SU-DHL-6 (cell line): ENCODE measurements around the gene SRGAP1.

Experiments
- H2AFZ ChIP-seq: fragments of 200-600 bp; sonication (generic); 2 replicates; pipeline ENCODE4 v1.6.1; 2014; ENCODE audit warnings: low read depth, mild to moderate bottlenecking, moderate library complexity, mixed read lengths, antibody characterized with exemption, low read length; ENCODE audit not compliant: severe bottlenecking
- H3F3A ChIP-seq: fragments of 200-600 bp; shearing (Covaris generic); 2 replicates; pipeline ENCODE4 v1.6.0; 2016; ENCODE audit warnings: antibody characterized with exemption, mild to moderate bottlenecking; ENCODE audit not compliant: insufficient read depth
- H3K27ac ChIP-seq: fragments of 200-600 bp; sonication (generic); 2 replicates; pipeline ENCODE4 v1.5.1; 2016; ENCODE audit warnings: low read depth, mild to moderate bottlenecking, low read length, moderate library complexity, mixed read lengths
- H3K27me3 ChIP-seq: fragments of 200-600 bp; sonication (generic), shearing (Covaris generic); 2 replicates; pipeline ENCODE4 v1.6.0; 2014; ENCODE audit warnings: mild to moderate bottlenecking, low read length
- H3K36me3 ChIP-seq: fragments of 200-600 bp; sonication (generic); 2 replicates; pipeline ENCODE4 v1.6.1; 2014; ENCODE audit warnings: mild to moderate bottlenecking, low read length, mixed read lengths
- H3K4me2 ChIP-seq: fragments of 300-600, 200-600 bp; shearing (Covaris generic), sonication (generic); 2 replicates; pipeline ENCODE4 v1.6.0; 2014; ENCODE audit warnings: low read length, low read depth, mild to moderate bottlenecking; ENCODE audit not compliant: poor library complexity, severe bottlenecking
- H3K4me3 ChIP-seq: fragments of 200-600 bp; sonication (generic); 2 replicates; pipeline ENCODE4 v1.5.1; 2014; ENCODE audit warnings: antibody characterized with exemption, low read length, mild to moderate bottlenecking, mixed read lengths; ENCODE audit not compliant: insufficient read depth, poor library complexity, severe bottlenecking
- H3K79me2 ChIP-seq: fragments of 200-600 bp; sonication (generic); 2 replicates; pipeline ENCODE4 v1.6.1; 2014; ENCODE audit warnings: mild to moderate bottlenecking, low read length, moderate library complexity; ENCODE audit not compliant: insufficient read depth
- H3K9ac ChIP-seq: fragments of 200-600 bp; sonication (generic); 2 replicates; pipeline ENCODE4 v1.7.0; 2014; ENCODE audit warnings: mild to moderate bottlenecking, low read length
- H3K9me2 ChIP-seq: fragments of 200-600 bp; sonication (generic); replicated peaks from 2 replicates; pipeline ENCODE4 v1.6.1; 2014; ENCODE audit warnings: low read length; ENCODE audit not compliant: insufficient read depth
- H3K9me3 ChIP-seq: fragments of 200-600 bp; sonication (generic); 2 replicates; pipeline ENCODE4 v1.6.1; 2014; ENCODE audit warnings: low read length, mixed read lengths; ENCODE audit not compliant: insufficient read depth
- H4K20me1 ChIP-seq: fragments of 200-600 bp; sonication (generic); 2 replicates; pipeline ENCODE4 v1.6.1; 2014; ENCODE audit warnings: low read depth, mild to moderate bottlenecking, antibody characterized with exemption, low read length, moderate library complexity, mixed read lengths
- CTCF ChIP-seq: fragments of 200-600 bp; sonication (generic); IDR thresholded peaks from one replicate; pipeline ENCODE4 v1.5.1; 2017; ENCODE audit warnings: antibody characterized with exemption, mild to moderate bottlenecking, low read length, moderate library complexity; ENCODE audit not compliant: insufficient read depth, poor library complexity, severe bottlenecking
- EZH2phosphoT487 ChIP-seq: fragments of 200-600 bp; sonication (generic), shearing (Covaris generic); conservative IDR thresholded peaks from 2 replicates; pipeline ENCODE4 v1.6.1; 2018; ENCODE audit warnings: mild to moderate bottlenecking, antibody characterized with exemption, low read length, moderate library complexity, mixed read lengths

The SRGAP1 gene

GRCh38 chr12:63990828-63991547, 146.5 kb downstream of the SRGAP1 start:
- no peaks in the 10 kb centered on the region for H3K9me3 ChIP-seq

GRCh38 chr12:63994704-63995103, 150.2 kb downstream of the SRGAP1 start:
- no peaks in the 10 kb centered on the region for H4K20me1 ChIP-seq
- H3K9me3 ChIP-seq = no peaks in the 10 kb centered on the region
- H2AFZ ChIP-seq = no peak overlapping the region
- H3K27ac ChIP-seq = no peak overlapping the region
- H3K9me2 ChIP-seq = no peaks in the 10 kb centered on the region
- H3K79me2 ChIP-seq = no peaks in the 10 kb centered on the region
- TF ChIP-seq CTCF = no peak
- TF ChIP-seq EZH2phosphoT487 = no peak
- H3K27me3 ChIP-seq = no peaks in the 10 kb centered on the region; the same call in 1 of the 2 replicates
- no peak overlapping the region for H3K4me2 ChIP-seq
- no peaks in the 10 kb centered on the region for H3F3A ChIP-seq
- no peak overlapping the region for H3K4me3 ChIP-seq
- no peak overlapping the region for H3K9ac ChIP-seq
- H3K36me3 ChIP-seq = no peaks in the 10 kb centered on the region

More at GRCh38 chr12:63990828-63991547, 146.5 kb downstream of the SRGAP1 start:
- no peaks in the 10 kb centered on the region for H3K36me3 ChIP-seq
- H2AFZ ChIP-seq = no peak overlapping the region
- H3K27me3 ChIP-seq = no peaks in the 10 kb centered on the region; the same call in 1 of the 2 replicates
- H4K20me1 ChIP-seq = no peaks in the 10 kb centered on the region
- no peaks in the 10 kb centered on the region for H3K79me2 ChIP-seq
- no peak overlapping the region for H3K4me2 ChIP-seq
- TF ChIP-seq CTCF (no peak), EZH2phosphoT487 (no peak)
- no peak overlapping the region for H3K4me3 ChIP-seq
- no peak overlapping the region for H3K27ac ChIP-seq
- no peaks in the 10 kb centered on the region for H3F3A ChIP-seq
- no peak overlapping the region for H3K9ac ChIP-seq
- H3K9me2 ChIP-seq = no peaks in the 10 kb centered on the region

GRCh38 chr12:63995512-63995911, 151.0 kb downstream of the SRGAP1 start:
- TF ChIP-seq EZH2phosphoT487 = no peak
- TF ChIP-seq CTCF = no peak
- no peaks in the 10 kb centered on the region for H4K20me1 ChIP-seq
- H3K9me3 ChIP-seq = no peaks in the 10 kb centered on the region
- no peaks in the 10 kb centered on the region for H3K9me2 ChIP-seq
- H3K9ac ChIP-seq = no peak overlapping the region
- H3K36me3 ChIP-seq = no peaks in the 10 kb centered on the region
- H2AFZ ChIP-seq = no peak overlapping the region
- no peaks in the 10 kb centered on the region for H3F3A ChIP-seq
- H3K79me2 ChIP-seq = no peaks in the 10 kb centered on the region
- no peaks in the 10 kb centered on the region for H3K27me3 ChIP-seq
- no peak overlapping the region for H3K27ac ChIP-seq
- no peak overlapping the region for H3K4me3 ChIP-seq
- no peak overlapping the region for H3K4me2 ChIP-seq
